ENCODE results near the gene HHIPL1.

The HHIPL1 gene

GRCh38 chr14:99599393-99599792 is 45.5 kb upstream of the HHIPL1 start:
- no peak for DNase-seq (ENCODE audit: low spot score)
- in situ Hi-C loops (cut with MboI; ENCODE audit: low sequenced_read_pairs, unreplicated experiment), result no loop called here
- TF ChIP-seq, protein P1, sequence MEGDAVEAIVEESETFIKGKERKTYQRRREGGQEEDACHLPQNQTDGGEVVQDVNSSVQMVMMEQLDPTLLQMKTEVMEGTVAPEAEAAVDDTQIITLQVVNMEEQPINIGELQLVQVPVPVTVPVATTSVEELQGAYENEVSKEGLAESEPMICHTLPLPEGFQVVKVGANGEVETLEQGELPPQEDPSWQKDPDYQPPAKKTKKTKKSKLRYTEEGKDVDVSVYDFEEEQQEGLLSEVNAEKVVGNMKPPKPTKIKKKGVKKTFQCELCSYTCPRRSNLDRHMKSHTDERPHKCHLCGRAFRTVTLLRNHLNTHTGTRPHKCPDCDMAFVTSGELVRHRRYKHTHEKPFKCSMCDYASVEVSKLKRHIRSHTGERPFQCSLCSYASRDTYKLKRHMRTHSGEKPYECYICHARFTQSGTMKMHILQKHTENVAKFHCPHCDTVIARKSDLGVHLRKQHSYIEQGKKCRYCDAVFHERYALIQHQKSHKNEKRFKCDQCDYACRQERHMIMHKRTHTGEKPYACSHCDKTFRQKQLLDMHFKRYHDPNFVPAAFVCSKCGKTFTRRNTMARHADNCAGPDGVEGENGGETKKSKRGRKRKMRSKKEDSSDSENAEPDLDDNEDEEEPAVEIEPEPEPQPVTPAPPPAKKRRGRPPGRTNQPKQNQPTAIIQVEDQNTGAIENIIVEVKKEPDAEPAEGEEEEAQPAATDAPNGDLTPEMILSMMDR (IDR thresholded peaks at IDR 0.05; ENCODE audit: borderline replicate concordance, control extremely low read depth, extremely low read depth, insufficient read depth, missing control alignments), result no peak

DNA sequence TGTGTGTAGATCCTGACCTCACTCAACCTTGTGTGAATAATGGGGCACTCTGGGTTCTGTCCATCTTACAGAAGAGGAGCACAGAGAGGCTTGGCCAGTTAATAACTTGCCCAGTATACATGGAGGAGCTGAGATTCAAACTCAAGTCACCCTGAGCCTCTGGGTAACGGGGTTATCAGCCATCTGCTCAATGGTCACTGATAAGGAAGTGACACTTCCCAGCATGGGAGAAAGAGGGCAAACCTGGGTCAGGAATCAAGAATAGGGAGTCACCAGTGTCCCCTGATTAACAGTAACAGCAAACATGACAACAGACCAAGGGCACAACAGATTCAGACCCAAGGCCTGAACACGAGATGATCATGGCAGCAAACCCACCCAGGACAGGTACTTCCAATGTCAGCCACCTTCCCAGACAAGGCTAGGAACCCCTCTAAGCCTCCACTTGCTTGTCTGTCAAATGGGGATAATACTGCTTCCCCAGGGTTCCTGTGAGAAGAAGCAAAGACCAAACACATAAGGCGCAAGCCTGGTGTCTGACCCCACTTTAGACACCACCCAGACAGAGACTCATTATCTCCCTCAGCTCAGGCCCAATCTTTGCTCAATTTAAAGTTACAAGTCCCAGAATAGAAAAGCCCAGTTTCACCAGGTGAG is 44.6 kb upstream of the HHIPL1 start:
- TF ChIP-seq, protein P1 (IDR thresholded peaks at IDR 0.05; ENCODE audit: borderline replicate concordance, control extremely low read depth, extremely low read depth, insufficient read depth, missing control alignments), result no peak
- no peak for DNase-seq (ENCODE audit: low spot score)

GRCh38 chr14:99601361-99601831 is 43.5 kb upstream of the HHIPL1 start:
- no peak for DNase-seq (ENCODE audit: low spot score)
- TF ChIP-seq, protein P1 (IDR thresholded peaks at IDR 0.05; ENCODE audit: borderline replicate concordance, control extremely low read depth, extremely low read depth, insufficient read depth, missing control alignments), result no peak
- in situ Hi-C loops (cut with MboI; ENCODE audit: low sequenced_read_pairs, unreplicated experiment), result no loop called here

More for the DNA sequence above, 44.6 kb upstream of the HHIPL1 start:
- in situ Hi-C loops (cut with MboI; ENCODE audit: low sequenced_read_pairs, unreplicated experiment), result no loop called here

GRCh38 chr14:99602054-99602787 is 42.7 kb upstream of the HHIPL1 start:
- in situ Hi-C loops (cut with MboI; ENCODE audit: low sequenced_read_pairs, unreplicated experiment), result no loop called here
- TF ChIP-seq, protein P1 (IDR thresholded peaks at IDR 0.05; ENCODE audit: borderline replicate concordance, control extremely low read depth, extremely low read depth, insufficient read depth, missing control alignments), result no peak

GRCh38 chr14:99602788-99603415 is 42.0 kb upstream of the HHIPL1 start:
- TF ChIP-seq, protein P1 (IDR thresholded peaks at IDR 0.05; ENCODE audit: borderline replicate concordance, control extremely low read depth, extremely low read depth, insufficient read depth, missing control alignments), result no peak
- no peak for DNase-seq (ENCODE audit: low spot score)
- in situ Hi-C loops (cut with MboI; ENCODE audit: low sequenced_read_pairs, unreplicated experiment), result no loop called here

More at GRCh38 chr14:99602054-99602787, 42.7 kb upstream of the HHIPL1 start:
- no peak for DNase-seq (ENCODE audit: low spot score)

DNA sequence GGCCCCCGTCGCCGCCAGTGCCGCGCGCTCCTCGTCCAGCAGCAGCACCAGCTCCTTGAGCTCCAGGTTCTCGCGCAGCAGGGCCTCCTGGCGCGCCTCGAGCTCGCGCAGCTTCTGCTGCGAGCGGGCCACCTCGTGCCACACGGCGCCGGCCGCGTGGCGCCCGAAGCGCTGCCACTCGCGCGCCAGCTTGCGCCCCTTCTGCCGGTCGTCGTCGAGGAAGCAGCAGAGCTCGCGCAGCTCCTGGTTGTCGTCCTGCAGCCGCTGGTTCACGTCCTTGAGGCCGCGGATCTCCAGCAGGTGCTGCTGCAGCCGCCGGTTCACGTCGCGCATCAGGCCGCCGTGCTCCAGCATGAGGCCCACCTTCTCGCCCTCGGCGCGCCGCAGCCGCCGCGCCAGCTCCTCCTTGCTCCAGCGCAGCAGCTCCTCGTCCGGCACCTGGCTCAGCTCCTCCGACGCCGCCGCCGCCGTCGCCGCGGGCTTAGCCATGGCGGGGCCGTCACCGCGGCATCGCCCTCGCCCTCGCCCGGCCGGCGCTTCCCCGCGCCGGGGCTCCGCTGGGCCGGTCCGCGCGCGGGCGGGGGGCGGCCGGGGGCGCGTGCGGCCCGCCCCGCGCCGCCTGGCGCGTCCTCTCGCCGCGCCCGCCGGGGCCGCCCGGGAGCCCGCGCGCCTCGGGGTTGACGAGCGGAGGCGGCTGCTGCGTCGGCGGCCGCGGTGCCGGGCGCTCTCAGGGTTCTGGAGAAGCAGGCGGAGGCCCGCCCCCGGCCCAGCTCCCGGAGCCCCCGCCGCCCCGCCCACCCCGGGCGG is 41.3 kb upstream of the HHIPL1 start, which contains the start of gene CCDC85C:
Gene CCDC85C (minus strand): TSS at position 737 of the 807 bp plus-strand sequence. CDS start 248 bp downstream, at position 489.
- TF ChIP-seq, protein P1 (IDR thresholded peaks at IDR 0.05; ENCODE audit: borderline replicate concordance, control extremely low read depth, extremely low read depth, insufficient read depth, missing control alignments), result no peak
- no peak for DNase-seq (ENCODE audit: low spot score)
- in situ Hi-C loops (cut with MboI; ENCODE audit: low sequenced_read_pairs, unreplicated experiment), result no loop called here

Data from GM13976 (cell line).